Esophagus squamous epithelium (tissue), 4 donors: Measurements from ENCODE around the gene DKK2.

Experiments
- POLR2A ChIP-seq, 4 donors: fragments of 450-650 bp; IDR thresholded peaks; one replicate each; pipeline ENCODE4 v1.6.1; 2017; ENCODE audit warnings: antibody characterized with exemption in 4 of 4, mild to moderate bottlenecking in 4 of 4, moderate library complexity in 3 of 4
- TF ChIP-seq, protein P1 (sequence below), 6 experiments: fragments of 450-650 bp in 4 of 6; fragments of 200-600 bp in 2 of 6; sonication (generic) in 2 of 6; IDR thresholded peaks; one replicate each; pipeline ENCODE4 v1.5.1; 2016 to 2019; ENCODE audit warnings: antibody characterized with exemption in 6 of 6, mild to moderate bottlenecking in 4 of 6, moderate library complexity in 4 of 6

DNA sequence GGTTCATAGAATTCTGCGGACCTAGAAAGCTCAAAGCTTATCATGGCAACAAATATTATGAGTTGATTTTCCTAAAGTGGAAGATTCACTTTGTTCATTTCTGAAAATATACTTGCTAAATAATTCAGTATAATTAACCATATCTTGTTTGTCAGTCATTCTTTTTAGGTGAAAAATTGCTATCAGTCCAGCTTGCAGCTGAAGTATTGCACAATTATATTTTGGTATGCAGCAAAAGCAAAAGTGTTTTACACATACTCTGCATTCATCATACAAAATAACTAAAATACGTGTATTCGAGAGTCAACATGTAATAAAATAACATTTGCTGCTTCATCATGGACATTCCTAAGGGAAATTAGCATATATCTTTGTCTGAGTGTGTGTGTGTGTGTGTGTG lies 24.8 kb downstream of the DKK2 start:
- TF ChIP-seq, protein P1, sequence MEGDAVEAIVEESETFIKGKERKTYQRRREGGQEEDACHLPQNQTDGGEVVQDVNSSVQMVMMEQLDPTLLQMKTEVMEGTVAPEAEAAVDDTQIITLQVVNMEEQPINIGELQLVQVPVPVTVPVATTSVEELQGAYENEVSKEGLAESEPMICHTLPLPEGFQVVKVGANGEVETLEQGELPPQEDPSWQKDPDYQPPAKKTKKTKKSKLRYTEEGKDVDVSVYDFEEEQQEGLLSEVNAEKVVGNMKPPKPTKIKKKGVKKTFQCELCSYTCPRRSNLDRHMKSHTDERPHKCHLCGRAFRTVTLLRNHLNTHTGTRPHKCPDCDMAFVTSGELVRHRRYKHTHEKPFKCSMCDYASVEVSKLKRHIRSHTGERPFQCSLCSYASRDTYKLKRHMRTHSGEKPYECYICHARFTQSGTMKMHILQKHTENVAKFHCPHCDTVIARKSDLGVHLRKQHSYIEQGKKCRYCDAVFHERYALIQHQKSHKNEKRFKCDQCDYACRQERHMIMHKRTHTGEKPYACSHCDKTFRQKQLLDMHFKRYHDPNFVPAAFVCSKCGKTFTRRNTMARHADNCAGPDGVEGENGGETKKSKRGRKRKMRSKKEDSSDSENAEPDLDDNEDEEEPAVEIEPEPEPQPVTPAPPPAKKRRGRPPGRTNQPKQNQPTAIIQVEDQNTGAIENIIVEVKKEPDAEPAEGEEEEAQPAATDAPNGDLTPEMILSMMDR (IDR thresholded peaks at IDR 0.05): no peak
- no peak for TF ChIP-seq POLR2A (IDR thresholded peaks at IDR 0.05)
